Astrocyte of the spinal cord (primary cell): ENCODE measurements around the gene CCDC92.

Experiments used
- DNase-seq: peaks from one replicate; pipeline ENCODE4 v3.0.0; 2011; ENCODE audit warnings: low read depth, low spot score
- H3K4me3 ChIP-seq: 2 replicates; pipeline ENCODE4 v1.5.1; 2011; ENCODE audit warnings: low read depth, mild to moderate bottlenecking, low read length, moderate library complexity
- CTCF ChIP-seq: IDR thresholded peaks from 2 replicates; pipeline ENCODE4 v1.5.1; 2012; ENCODE audit warnings: low read depth, mild to moderate bottlenecking, low read length, inconsistent platforms
- in situ Hi-C: cut with HindIII; loops from 2 replicates; pipeline ENCODE4 v1.10.0; 2017; ENCODE audit warnings: low sequenced_read_pairs

Gene CCDC92

GRCh38 chr12:123907726-123908476, 64.7 kb downstream of the CCDC92 start:
- DNase-seq: no peak
- in situ Hi-C loops: no loop called here
- no peak for TF ChIP-seq CTCF

GRCh38 chr12:123906711-123907420, 65.8 kb downstream of the CCDC92 start:
- no peak for DNase-seq
- in situ Hi-C loops: no loop called here
- no peak for TF ChIP-seq CTCF
- no peak overlapping the region for H3K4me3 ChIP-seq

More at GRCh38 chr12:123907726-123908476, 64.7 kb downstream of the CCDC92 start:
- H3K4me3 ChIP-seq: no peak overlapping the region

- in situ Hi-C loops: no loop called here
- H3K4me3 ChIP-seq: no peak overlapping the region
- DNase-seq: peak; percentile 76
- TF ChIP-seq CTCF: peak; percentile 78
Measured at GRCh38 chr12:123905319-123905925, 67.2 kb downstream of the CCDC92 start.

- in situ Hi-C loops: no loop called here
- TF ChIP-seq CTCF: no peak
- no peak overlapping the region for H3K4me3 ChIP-seq
- no peak for DNase-seq
Measured at GRCh38 chr12:123903301-123904065, 69.1 kb downstream of the CCDC92 start.

- no peak for DNase-seq
- in situ Hi-C loops: no loop called here
- TF ChIP-seq CTCF: no peak
- H3K4me3 ChIP-seq: no peak overlapping the region
Measured at GRCh38 chr12:123902821-123903220, 69.8 kb downstream of the CCDC92 start.

- TF ChIP-seq CTCF: no peak
- H3K4me3 ChIP-seq: no peak overlapping the region
- peak; percentile 5 for DNase-seq
- in situ Hi-C loops: no loop called here
Measured at GRCh38 chr12:123900871-123901376, 71.7 kb downstream of the CCDC92 start.
